ENCODE measurements around the gene RO60.

- TF ChIP-seq CTCF (IDR thresholded peaks at IDR 0.05) (no peak), POLR2A (IDR thresholded peaks at IDR 0.05) (no peak)
Measured at GRCh38 chr1:193054169-193054675, 5.2 kb upstream of the RO60 start.
